Activated T-helper 1 cell treated with anti-CD3 and anti-CD28 coated beads, Interleukin-12 subunit alpha, Interleukin-12 subunit beta, Interleukin-2, Interleukin-4 antibody, amounts not matched to agents 30 ng/mL and 10 ng/mL and 1 ng/mL, durations not matched to agents 14 hours and 24 hours and 36 hours (primary cell): ENCODE measurements around the gene ADAM22. TPM values are rescaled to one million over a fixed set of nuclear protein-coding genes. Genes with fewer than 3 reads are reported as not detected.
"Not testable (repeated sequence)": the region's sequence is repeated elsewhere in the genome, so short reads cannot be mapped to it uniquely, and the experiment has no call there.

Source experiments
- DNase-seq: peaks from one replicate; pipeline ENCODE4 v3.0.0; 2021; ENCODE audit warnings: low spot score
- H3K27ac Mint-ChIP-seq: one replicate; pipeline ENCODE4 v1.8.0; 2021; ENCODE audit warnings: mild to moderate bottlenecking, mixed read lengths
- H3K27me3 Mint-ChIP-seq: one replicate; pipeline ENCODE4 v1.8.0; 2022; ENCODE audit warnings: mild to moderate bottlenecking, moderate library complexity, mixed read lengths; ENCODE audit not compliant: insufficient read depth
- H3K36me3 Mint-ChIP-seq: one replicate; pipeline ENCODE4 v1.8.0; 2021; ENCODE audit warnings: low read depth, mixed read lengths
- H3K4me1 Mint-ChIP-seq: one replicate; pipeline ENCODE4 v1.8.0; 2021; ENCODE audit warnings: low read depth, mixed read lengths
- H3K4me3 Mint-ChIP-seq: one replicate; pipeline ENCODE4 v1.8.0; 2021; ENCODE audit warnings: mild to moderate bottlenecking, moderate library complexity, mixed read lengths
- H3K9me3 Mint-ChIP-seq: one replicate; pipeline ENCODE4 v1.8.0; 2021; ENCODE audit warnings: mixed read lengths
- intact Hi-C: fragments of 100-400 bp; cut with micrococcal nuclease; formaldehyde crosslinking; loops from one replicate; pipeline ENCODE4 v1.15.1; 2024
- total RNA-seq: library from RNA; stranded (reverse); gene quantifications from 2 replicates; pipeline ENCODE4 v1.2.3, GENCODE V29; 2022

Gene ADAM22
- total RNA-seq = 1.4 and 1.5 TPM in 2 replicates

GRCh38 chr7:87933953-87934698 lies at the start of gene ADAM22:
TSS of gene ADAM22 (plus strand) at chr7:87934251. CDS start at chr7:87934466, 215 bp downstream.
- Mint-ChIP-seq H3K4me1 (peaks cover 6% of the 10 kb centered on the region), H3K4me3 (peak within 1 kb of the TSS; percentile 90), H3K27me3 (peaks cover 29% of the 10 kb centered on the region), H3K9me3 (no peaks in the 10 kb centered on the region), H3K36me3 (peaks cover 2% of the 10 kb centered on the region), H3K27ac (peak within 1 kb of the TSS; percentile 40)
- intact Hi-C loops = loop anchor here (1.0 to 2.0 kb wide), 2 partner anchors 58 to 285 kb away; partner anchors contain the start of genes DBF4 and SLC25A40
- peak; percentile 66 for DNase-seq

GRCh38 chr7:87885018-87885417 lies 49.0 kb upstream of the ADAM22 start:
- Mint-ChIP-seq H3K27ac (no peak overlapping the region), H3K4me3 (no peak overlapping the region), H3K27me3 (no peaks in the 10 kb centered on the region), H3K9me3 (no peaks in the 10 kb centered on the region), H3K4me1 (peaks cover 37% of the 10 kb centered on the region), H3K36me3 (peaks cover 48% of the 10 kb centered on the region)
- DNase-seq = no peak
- intact Hi-C loops = no loop called here

GRCh38 chr7:87886875-87887274 lies 47.2 kb upstream of the ADAM22 start:
- H3K9me3 Mint-ChIP-seq = no peaks in the 10 kb centered on the region
- H3K4me3 Mint-ChIP-seq = no peak overlapping the region
- H3K27ac Mint-ChIP-seq = no peak overlapping the region
- peaks cover 24% of the 10 kb centered on the region for H3K4me1 Mint-ChIP-seq
- intact Hi-C loops = loop anchor here (1.0 kb wide), 3 partner anchors 11 to 381 kb away; partner anchors contain the start of genes DBF4 and SLC25A40
- H3K36me3 Mint-ChIP-seq = peaks cover 42% of the 10 kb centered on the region
- no peaks in the 10 kb centered on the region for H3K27me3 Mint-ChIP-seq
- no peak for DNase-seq

- intact Hi-C loops = loop anchor here (5.0 kb wide), 1 partner anchor 48 kb away; no protein-coding TSS in a partner anchor
- Mint-ChIP-seq H3K4me3 (no peak overlapping the region), H3K36me3 (peaks cover 44% of the 10 kb centered on the region), H3K27me3 (no peaks in the 10 kb centered on the region), H3K9me3 (no peaks in the 10 kb centered on the region), H3K27ac (no peak overlapping the region), H3K4me1 (peaks cover 24% of the 10 kb centered on the region)
- no peak for DNase-seq
These were observed 38.7 kb upstream of the ADAM22 start for GRCh38 chr7:87895363-87895762.

- H3K4me3 Mint-ChIP-seq = no peak overlapping the region
- H3K27me3 Mint-ChIP-seq = no peaks in the 10 kb centered on the region
- H3K4me1 Mint-ChIP-seq = peaks cover 12% of the 10 kb centered on the region
- DNase-seq = no peak
- no peaks in the 10 kb centered on the region for H3K9me3 Mint-ChIP-seq
- H3K36me3 Mint-ChIP-seq = peaks cover 43% of the 10 kb centered on the region
- intact Hi-C loops = loop anchor here (5.0 kb wide), 1 partner anchor 52 kb away; no protein-coding TSS in a partner anchor
- no peak overlapping the region for H3K27ac Mint-ChIP-seq
These were observed 34.8 kb upstream of the ADAM22 start for GRCh38 chr7:87899255-87899654.

- H3K27ac Mint-ChIP-seq, H3K9me3 Mint-ChIP-seq, DNase-seq, intact Hi-C loops, H3K27me3 Mint-ChIP-seq, H3K4me3 Mint-ChIP-seq, H3K4me1 Mint-ChIP-seq: not testable (repeated sequence)
- peaks cover 21% of the 10 kb centered on the region for H3K36me3 Mint-ChIP-seq
These were observed 26.7 kb upstream of the ADAM22 start for GRCh38 chr7:87907136-87907906.

GRCh38 chr7:87908814-87909213 lies 25.2 kb upstream of the ADAM22 start:
- peaks cover 20% of the 10 kb centered on the region for H3K36me3 Mint-ChIP-seq
- H3K4me1 Mint-ChIP-seq, DNase-seq, intact Hi-C loops, H3K27ac Mint-ChIP-seq, H3K9me3 Mint-ChIP-seq, H3K27me3 Mint-ChIP-seq, H3K4me3 Mint-ChIP-seq: not testable (repeated sequence)

GRCh38 chr7:87912121-87912520 lies 21.9 kb upstream of the ADAM22 start:
- peaks cover 10% of the 10 kb centered on the region for H3K27me3 Mint-ChIP-seq
- H3K27ac Mint-ChIP-seq = no peak overlapping the region
- H3K4me3 Mint-ChIP-seq = no peak overlapping the region
- no peaks in the 10 kb centered on the region for H3K4me1 Mint-ChIP-seq
- H3K36me3 Mint-ChIP-seq = peaks cover 10% of the 10 kb centered on the region
- no peak for DNase-seq
- no peaks in the 10 kb centered on the region for H3K9me3 Mint-ChIP-seq
- intact Hi-C loops = no loop called here

- no peak for DNase-seq
- H3K9me3 Mint-ChIP-seq = no peaks in the 10 kb centered on the region
- intact Hi-C loops = no loop called here
- H3K4me1 Mint-ChIP-seq = no peaks in the 10 kb centered on the region
- no peaks in the 10 kb centered on the region for H3K36me3 Mint-ChIP-seq
- H3K27ac Mint-ChIP-seq = no peak overlapping the region
- H3K27me3 Mint-ChIP-seq = peaks cover 28% of the 10 kb centered on the region
- H3K4me3 Mint-ChIP-seq = no peak overlapping the region
These were observed 15.3 kb upstream of the ADAM22 start for GRCh38 chr7:87918740-87919139.

- H3K27me3 Mint-ChIP-seq = peaks cover 28% of the 10 kb centered on the region
- no peaks in the 10 kb centered on the region for H3K36me3 Mint-ChIP-seq
- intact Hi-C loops = no loop called here
- no peak overlapping the region for H3K4me3 Mint-ChIP-seq
- no peak for DNase-seq
- H3K27ac Mint-ChIP-seq = peak overlapping the region; percentile 40
- H3K4me1 Mint-ChIP-seq = no peaks in the 10 kb centered on the region
- no peaks in the 10 kb centered on the region for H3K9me3 Mint-ChIP-seq
These were observed 14.2 kb upstream of the ADAM22 start for GRCh38 chr7:87919875-87920274.

- no peak for DNase-seq
- H3K27me3 Mint-ChIP-seq = peaks cover 28% of the 10 kb centered on the region
- H3K9me3 Mint-ChIP-seq = no peaks in the 10 kb centered on the region
- H3K36me3 Mint-ChIP-seq = no peaks in the 10 kb centered on the region
- H3K4me1 Mint-ChIP-seq = no peaks in the 10 kb centered on the region
- no peak overlapping the region for H3K4me3 Mint-ChIP-seq
- no peak overlapping the region for H3K27ac Mint-ChIP-seq
- intact Hi-C loops = no loop called here
These were observed 13.5 kb upstream of the ADAM22 start for GRCh38 chr7:87920578-87920977.

- H3K36me3 Mint-ChIP-seq, H3K4me1 Mint-ChIP-seq, DNase-seq, intact Hi-C loops, H3K27ac Mint-ChIP-seq, H3K4me3 Mint-ChIP-seq, H3K9me3 Mint-ChIP-seq: not testable (repeated sequence)
- peaks cover 18% of the 10 kb centered on the region for H3K27me3 Mint-ChIP-seq
These were observed 11.2 kb upstream of the ADAM22 start for GRCh38 chr7:87922759-87923395.
